Measurements from ENCODE around the gene ARHGEF33. TPM values are rescaled to one million over a fixed set of nuclear protein-coding genes. Genes with fewer than 3 reads are reported as not detected.

Gene ARHGEF33
- total RNA-seq, 1 experiment from 2014 or later, result 0.47 TPM

DNA sequence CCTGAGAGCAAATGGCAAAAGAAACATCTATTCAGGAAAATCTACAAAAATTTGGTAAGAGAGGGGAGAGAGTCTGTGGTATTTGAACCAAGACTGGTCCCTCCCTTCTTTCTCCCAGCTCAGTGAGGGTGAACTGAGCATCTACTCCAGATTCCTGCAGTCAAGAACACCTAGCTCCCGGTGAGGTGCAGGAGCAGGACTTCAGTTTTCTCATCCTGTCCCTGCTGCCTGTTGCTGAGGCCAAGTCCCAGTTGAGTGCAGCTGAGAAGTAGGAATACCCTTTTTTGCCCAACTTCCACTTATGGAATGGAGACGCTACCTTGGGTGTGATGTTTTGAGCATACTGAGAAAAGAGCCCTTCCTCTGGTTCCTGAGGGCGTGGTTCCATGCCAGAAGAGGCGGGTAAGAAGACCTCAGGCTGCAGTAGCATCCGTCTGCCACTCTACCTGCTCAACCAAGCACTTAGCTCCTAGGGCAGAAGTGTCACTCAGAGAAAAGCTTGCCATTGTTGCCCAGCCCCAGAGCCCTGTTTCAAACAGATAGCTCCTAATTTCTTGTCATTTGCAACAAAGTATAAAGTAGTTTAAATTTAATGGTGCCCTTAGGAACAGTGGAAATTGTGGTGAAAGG lies 118.3 kb downstream of the ARHGEF33 start:
- no peak for DNase-seq (ENCODE audit: extremely low read depth, low read depth)

- DNase-seq (ENCODE audit: extremely low read depth, low read depth), result no peak
Measured at GRCh38 chr2:39008665-39009064, 119.0 kb downstream of the ARHGEF33 start.

GRCh38 chr2:39013871-39014270 lies 124.2 kb downstream of the ARHGEF33 start:
- no peak for DNase-seq (ENCODE audit: extremely low read depth, low read depth)

- DNase-seq (ENCODE audit: extremely low read depth, low read depth), result no peak
Measured at GRCh38 chr2:39015424-39015823, 125.7 kb downstream of the ARHGEF33 start.

DNA sequence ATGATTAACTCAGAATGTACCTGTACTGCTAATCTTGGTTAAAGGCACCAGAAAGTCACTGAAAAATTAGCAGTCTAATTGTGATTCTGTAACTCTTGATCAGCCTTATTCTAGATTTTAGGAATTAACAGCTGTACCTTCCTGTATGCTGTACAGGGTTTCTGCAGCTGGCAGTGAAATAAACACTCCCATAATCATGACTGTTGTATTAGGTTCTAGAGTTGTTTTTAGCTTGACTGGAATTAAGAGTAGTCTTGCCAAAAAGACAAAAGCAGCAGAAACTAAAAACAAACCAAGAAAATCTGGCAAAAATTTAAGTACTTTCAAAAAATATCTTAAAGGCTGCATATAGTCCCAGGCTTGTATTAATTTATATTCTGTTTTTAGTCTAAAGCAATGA lies 127.7 kb downstream of the ARHGEF33 start:
- DNase-seq (ENCODE audit: extremely low read depth, low read depth), result no peak

DNA sequence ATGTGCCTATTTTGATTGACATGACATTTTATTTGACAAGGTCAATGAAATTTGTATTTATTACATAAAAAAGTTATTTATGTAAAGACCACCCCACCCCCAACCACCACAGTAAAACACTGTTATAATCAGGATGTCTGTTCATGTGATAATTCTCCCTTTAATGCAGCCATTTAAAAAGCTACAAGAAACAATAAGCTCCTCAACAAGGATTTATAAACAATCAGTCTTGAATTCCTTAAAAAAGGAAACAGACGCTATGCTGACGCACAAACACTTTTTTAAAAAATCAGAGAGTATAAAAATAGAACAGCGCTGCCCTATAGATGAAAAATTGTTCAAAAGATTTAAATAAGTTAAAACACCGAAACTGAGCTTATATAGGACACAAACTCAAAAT lies 129.0 kb downstream of the ARHGEF33 start:
- DNase-seq (ENCODE audit: extremely low read depth, low read depth), result no peak

DNA sequence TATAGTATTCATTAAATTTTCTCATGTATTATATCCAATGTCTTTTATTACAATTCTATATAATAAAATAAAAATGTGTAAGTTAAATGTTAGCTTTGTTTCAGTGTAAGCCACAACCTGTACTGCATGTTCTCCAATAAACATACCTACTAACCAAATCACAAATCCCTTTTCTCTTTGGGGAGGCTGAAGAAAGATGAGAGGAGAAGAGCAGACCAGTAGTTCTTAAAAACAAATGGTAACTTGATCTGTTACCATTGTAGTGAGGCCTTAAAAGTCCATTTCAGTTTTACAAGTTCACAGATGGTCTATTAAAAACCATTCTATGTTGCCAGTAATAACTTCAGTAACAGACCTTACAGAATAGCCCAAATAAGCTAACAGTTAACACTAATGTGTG lies 130.7 kb downstream of the ARHGEF33 start:
- no peak for DNase-seq (ENCODE audit: extremely low read depth, low read depth)

DNA sequence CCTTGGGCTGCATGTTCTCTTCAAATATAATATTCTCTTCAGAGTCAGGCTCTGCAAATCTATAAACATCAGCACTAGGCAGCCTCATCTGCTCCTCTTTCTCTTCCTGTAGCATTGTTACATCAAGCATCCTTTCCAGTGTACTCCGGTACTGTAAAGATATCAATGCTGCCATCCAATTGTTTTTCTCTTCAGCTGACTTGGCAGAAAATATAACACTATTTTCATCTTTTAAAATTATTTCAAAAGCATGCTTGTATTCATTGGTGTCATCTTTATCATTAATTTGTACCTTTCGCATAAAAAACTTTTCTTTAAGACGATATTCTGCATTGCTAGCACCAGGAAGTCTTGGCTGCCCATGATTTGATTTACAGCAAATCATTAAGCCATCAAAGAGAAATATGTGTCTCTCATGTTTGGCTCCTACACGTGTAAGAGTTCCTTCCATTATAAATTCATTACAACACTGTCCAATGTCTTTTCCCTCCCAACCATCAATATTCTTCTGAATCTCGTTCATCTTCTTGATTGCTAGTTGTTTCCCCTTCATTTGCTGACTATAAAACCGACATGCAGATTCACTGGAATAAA lies 133.1 kb downstream of the ARHGEF33 start:
- DNase-seq (ENCODE audit: extremely low read depth, low read depth), result no peak

GRCh38 chr2:39023649-39024048 lies 134.0 kb downstream of the ARHGEF33 start:
- no peak for DNase-seq (ENCODE audit: extremely low read depth, low read depth)

DNA sequence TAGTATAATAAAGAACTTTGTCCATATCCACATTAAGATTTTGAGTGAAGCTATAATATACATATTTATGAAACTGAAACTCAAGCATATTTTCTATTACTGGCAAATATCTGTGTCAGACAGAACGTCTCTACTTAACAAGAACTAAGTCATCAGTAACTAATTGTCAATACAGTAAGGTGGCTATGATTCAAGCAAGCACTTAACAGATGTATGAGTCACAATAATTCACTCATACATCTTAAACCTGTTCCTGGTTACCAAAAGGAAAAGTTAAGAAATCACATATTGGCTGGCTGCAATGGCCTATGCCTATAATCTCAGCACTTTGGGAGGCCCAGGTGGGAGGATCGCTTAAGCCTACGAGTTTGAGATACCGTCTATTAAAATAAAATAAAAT lies 135.2 kb downstream of the ARHGEF33 start:
- DNase-seq (ENCODE audit: extremely low read depth, low read depth), result no peak

Small RNA genes within 50 kb of the gene (small RNA-seq; reads per million reads assigned to genes)
- gene RN7SL96P (0 reads per million in 2 experiments), gene RNU6-851P (0 reads per million in 2 experiments)

Other genes with a start within 250 kb of the ARHGEF33 start
- 2.8 and 3.8 TPM in 2 replicates for gene GALM, start 223.8 kb upstream of the ARHGEF33 start, total RNA-seq (2014; rRNA removed; shearing (Covaris generic))
- 76.1 and 79.9 TPM in 2 replicates for gene SRSF7, start 138.5 kb upstream of the ARHGEF33 start, total RNA-seq (2014; rRNA removed; shearing (Covaris generic))
- 24.6 and 25.0 TPM in 2 replicates for gene GEMIN6, start 111.7 kb upstream of the ARHGEF33 start, total RNA-seq (2014; rRNA removed; shearing (Covaris generic))
- 17.5 and 17.6 TPM in 2 replicates for gene DHX57, start 13.9 kb upstream of the ARHGEF33 start, total RNA-seq (2014; rRNA removed; shearing (Covaris generic))
- gene MORN2, start 13.9 kb upstream of the ARHGEF33 start, total RNA-seq (2014; rRNA removed; shearing (Covaris generic)), result 30.1 and 36.8 TPM in 2 replicates
- gene SOS1, start 231.2 kb downstream of the ARHGEF33 start, total RNA-seq (2014; rRNA removed; shearing (Covaris generic)), result 19.0 and 21.2 TPM in 2 replicates